GM23248 (cell line): ENCODE measurements around the gene SMOC2. TPM values are rescaled to one million over a fixed set of nuclear protein-coding genes. Genes with fewer than 3 reads are reported as not detected.

Experiments
- DNase-seq: peaks from one replicate; pipeline ENCODE4 v3.0.0-alpha.2; 2015
- H2AFZ ChIP-seq: fragments of 200-600 bp; sonication (generic); 2 replicates; pipeline ENCODE4 v1.6.1; 2016; ENCODE audit warnings: antibody characterized with exemption
- H3F3A ChIP-seq: fragments of 200-600 bp; sonication (generic); 2 replicates; pipeline ENCODE4 v1.6.1; 2016; ENCODE audit warnings: mild to moderate bottlenecking, antibody characterized with exemption, mixed run types; ENCODE audit not compliant: insufficient read depth
- H3K27ac ChIP-seq: fragments of 200-600 bp; sonication (generic); 2 replicates; pipeline ENCODE4 v1.5.1; 2016; ENCODE audit warnings: mild to moderate bottlenecking
- H3K27me3 ChIP-seq: fragments of 200-600 bp; sonication (generic); replicated peaks from 2 replicates; pipeline ENCODE4 v1.6.1; 2016; ENCODE audit warnings: mild to moderate bottlenecking; ENCODE audit not compliant: insufficient read depth
- H3K36me3 ChIP-seq: fragments of 200-600 bp; sonication (generic); 2 replicates; pipeline ENCODE4 v1.6.1; 2016; ENCODE audit warnings: low read depth, mild to moderate bottlenecking
- H3K4me1 ChIP-seq: fragments of 200-600 bp; sonication (generic); 2 replicates; pipeline ENCODE4 v1.6.1; 2016; ENCODE audit warnings: mild to moderate bottlenecking; ENCODE audit not compliant: insufficient read depth
- H3K4me2 ChIP-seq: fragments of 200-600 bp; sonication (generic); one replicate; pipeline ENCODE4 v1.6.1; 2016; ENCODE audit warnings: mild to moderate bottlenecking; ENCODE audit not compliant: unreplicated experiment
- H3K4me3 ChIP-seq: fragments of 200-600 bp; sonication (generic); 2 replicates; pipeline ENCODE4 v1.5.1; 2016; ENCODE audit warnings: mild to moderate bottlenecking
- H3K79me2 ChIP-seq: fragments of 200-600 bp; sonication (generic); 2 replicates; pipeline ENCODE4 v1.6.1; 2016; ENCODE audit warnings: mild to moderate bottlenecking; ENCODE audit not compliant: insufficient read depth
- H3K9ac ChIP-seq: fragments of 200-600 bp; sonication (generic); 2 replicates; pipeline ENCODE4 v1.6.1; 2016; ENCODE audit warnings: mild to moderate bottlenecking
- H3K9me2 ChIP-seq: fragments of 200-600 bp; sonication (generic); 2 replicates; pipeline ENCODE4 v1.6.1; 2016; ENCODE audit warnings: mixed run types, mild to moderate bottlenecking, moderate library complexity; ENCODE audit not compliant: insufficient read depth
- H3K9me3 ChIP-seq: fragments of 200-600 bp; sonication (generic); one replicate; pipeline ENCODE4 v1.6.1; 2017; ENCODE audit warnings: low read depth
- H4K20me1 ChIP-seq: fragments of 200-600 bp; sonication (generic); 2 replicates; pipeline ENCODE4 v1.6.0; 2016; ENCODE audit not compliant: insufficient read depth
- EZH2 ChIP-seq: fragments of 200-600 bp; sonication (generic); IDR thresholded peaks from 2 replicates; pipeline ENCODE4 v1.6.1; 2018; ENCODE audit warnings: antibody characterized with exemption, mild to moderate bottlenecking; ENCODE audit not compliant: insufficient read depth, poor library complexity, severe bottlenecking
- EZH2phosphoT487 ChIP-seq: fragments of 200-600 bp; sonication (generic); IDR thresholded peaks from 2 replicates; pipeline ENCODE4 v1.6.1; 2018; ENCODE audit warnings: antibody characterized with exemption, moderate library complexity, mild to moderate bottlenecking, low read depth; ENCODE audit not compliant: insufficient read depth
- WGBS, 2 experiments: methylation state at CpG; one replicate each; pipeline ENCODE4 v1.1.6; 2015 to 2017; ENCODE audit warnings: low lambda C conversion rate in 2 of 2, low coverage in 1 of 2; ENCODE audit errors: missing lambda C conversion rate in 2 of 2; 5-methylcytosine and 5-hydroxymethylcytosine counted together
- in situ Hi-C: fragments of 300-500 bp; cut with MboI; formaldehyde crosslinking; loops from 2 replicates; pipeline ENCODE4 v1.15.0; 2020
- polyA plus RNA-seq: library from polyadenylated mRNA; unstranded; fragments of >200 nt; fragmentation: Nextera tagmentation; extraction: Ambion mirVana; gene quantifications from 2 replicates; pipeline ENCODE4 v1.2.1, GENCODE V29; 2016
- total RNA-seq: library from RNA; depleted of rRNA; stranded (reverse); fragments of >200 nt; shearing (Covaris generic); gene quantifications from 2 replicates; pipeline ENCODE4 v1.2.3, GENCODE V29; 2014

Gene SMOC2
- total and polyA plus RNA-seq, 2 experiments from 2014 or later, result not detected

DNA sequence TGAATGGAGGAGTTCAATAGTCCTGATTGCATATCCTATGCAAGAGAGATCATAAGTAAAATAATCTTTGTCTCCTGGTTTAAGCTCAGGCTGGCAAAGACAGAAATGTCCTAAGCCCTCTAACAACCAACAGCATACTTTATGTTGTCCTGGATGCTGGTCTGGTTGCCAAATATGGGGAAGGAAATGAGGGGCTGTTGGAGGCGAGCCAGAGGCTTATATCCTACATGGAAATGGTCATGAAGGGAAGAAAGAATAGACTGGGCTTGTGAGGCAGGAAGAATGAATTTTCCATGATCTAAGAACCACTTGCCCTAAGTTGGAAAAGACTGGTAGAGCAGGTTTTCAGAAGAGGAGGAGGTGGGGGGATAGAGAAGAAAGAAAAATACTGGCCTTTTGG lies 237.1 kb downstream of the SMOC2 start:
- no peak overlapping the region for H3K9ac ChIP-seq
- H3K9me3 ChIP-seq, result no peaks in the 10 kb centered on the region

GRCh38 chr6:168678588-168678987 lies 237.6 kb downstream of the SMOC2 start:
- Histone ChIP-seq H3K9me3 (no peaks in the 10 kb centered on the region), H3K36me3 (no peaks in the 10 kb centered on the region)

More for the DNA sequence above, 237.1 kb downstream of the SMOC2 start:
- no peak overlapping the region for H3K4me3 ChIP-seq
- H3K9me2 ChIP-seq, result no peaks in the 10 kb centered on the region
- no peak overlapping the region for H3K4me2 ChIP-seq
- no peaks in the 10 kb centered on the region for H3K79me2 ChIP-seq
- no peaks in the 10 kb centered on the region for H3K4me1 ChIP-seq
- 0 to 3% methylated on average over 1 of the region's 1 CpG for WGBS, 2 experiments
- H4K20me1 ChIP-seq, result no peaks in the 10 kb centered on the region
- no peak for TF ChIP-seq EZH2
- TF ChIP-seq EZH2phosphoT487, result no peak
- no peak overlapping the region for H2AFZ ChIP-seq
- no peaks in the 10 kb centered on the region for H3K27me3 ChIP-seq
- DNase-seq, result no peak
- H3K27ac ChIP-seq, result no peak overlapping the region
- H3F3A ChIP-seq, result no peaks in the 10 kb centered on the region
- in situ Hi-C loops, result no loop called here
- no peaks in the 10 kb centered on the region for H3K36me3 ChIP-seq

GRCh38 chr6:168681748-168682147 lies 240.8 kb downstream of the SMOC2 start:
- Histone ChIP-seq H3K9me2 (no peaks in the 10 kb centered on the region), H2AFZ (no peak overlapping the region), H3K36me3 (no peaks in the 10 kb centered on the region), H3K4me1 (no peaks in the 10 kb centered on the region), H3K9ac (no peak overlapping the region), H3F3A (no peaks in the 10 kb centered on the region), H3K27ac (no peak overlapping the region), H4K20me1 (no peaks in the 10 kb centered on the region), H3K27me3 (no peaks in the 10 kb centered on the region), H3K4me3 (no peak overlapping the region), H3K4me2 (no peak overlapping the region), H3K79me2 (no peaks in the 10 kb centered on the region), H3K9me3 (no peaks in the 10 kb centered on the region)
- no peak for DNase-seq
- in situ Hi-C loops, result no loop called here
- no peak for TF ChIP-seq EZH2phosphoT487
- TF ChIP-seq EZH2, result no peak
- 40 to 47% methylated on average over 5 of the region's 5 CpGs for WGBS, 2 experiments

More at GRCh38 chr6:168678588-168678987, 237.6 kb downstream of the SMOC2 start:
- no peak overlapping the region for H3K4me2 ChIP-seq
- no peaks in the 10 kb centered on the region for H4K20me1 ChIP-seq
- no peak for DNase-seq
- in situ Hi-C loops, result no loop called here
- H3K79me2 ChIP-seq, result no peaks in the 10 kb centered on the region
- no peaks in the 10 kb centered on the region for H3F3A ChIP-seq
- TF ChIP-seq EZH2phosphoT487 (no peak), EZH2 (no peak)
- no peaks in the 10 kb centered on the region for H3K4me1 ChIP-seq
- H3K4me3 ChIP-seq, result no peak overlapping the region
- no peak overlapping the region for H2AFZ ChIP-seq
- 10 to 19% methylated on average over 5 of the region's 5 CpGs for WGBS, 2 experiments
- no peak overlapping the region for H3K27ac ChIP-seq
- no peak overlapping the region for H3K9ac ChIP-seq
- H3K27me3 ChIP-seq, result no peaks in the 10 kb centered on the region
- no peaks in the 10 kb centered on the region for H3K9me2 ChIP-seq

- Histone ChIP-seq H3K9me3 (no peaks in the 10 kb centered on the region), H3K4me2 (no peak overlapping the region), H3K9ac (no peak overlapping the region), H4K20me1 (no peaks in the 10 kb centered on the region), H3K36me3 (no peaks in the 10 kb centered on the region), H2AFZ (no peak overlapping the region), H3F3A (no peaks in the 10 kb centered on the region), H3K27me3 (no peaks in the 10 kb centered on the region), H3K79me2 (no peaks in the 10 kb centered on the region), H3K4me1 (no peaks in the 10 kb centered on the region), H3K27ac (no peak overlapping the region), H3K9me2 (no peaks in the 10 kb centered on the region), H3K4me3 (no peak overlapping the region)
- DNase-seq, result no peak
- no peak for TF ChIP-seq EZH2phosphoT487
- no peak for TF ChIP-seq EZH2
- in situ Hi-C loops, result no loop called here
- 1 to 5% methylated on average over 11 of the region's 11 CpGs for WGBS, 2 experiments
Observed at GRCh38 chr6:168683621-168684020, 242.6 kb downstream of the SMOC2 start.

DNA sequence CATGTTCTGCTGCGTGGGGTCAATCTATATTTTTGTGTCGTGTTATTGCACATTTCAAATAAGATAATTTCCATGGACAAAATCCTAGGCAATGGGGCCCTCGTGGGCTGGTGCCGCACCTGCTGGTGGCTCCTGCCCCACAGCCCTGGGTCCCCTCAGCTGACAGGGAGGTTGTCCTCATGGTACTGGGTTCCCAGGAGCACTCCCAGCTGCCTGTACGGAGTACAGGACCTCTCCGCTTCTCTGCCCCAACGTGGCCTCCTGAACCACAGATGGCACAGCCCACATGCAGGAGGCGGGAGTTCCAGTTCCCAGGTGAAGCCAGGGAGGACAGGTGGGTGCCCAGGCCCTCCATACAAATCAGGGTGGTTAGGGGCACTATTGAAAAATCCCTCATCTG lies 243.5 kb downstream of the SMOC2 start:
- H3K9me2 ChIP-seq, result no peaks in the 10 kb centered on the region
- no peaks in the 10 kb centered on the region for H3K4me1 ChIP-seq
- no peaks in the 10 kb centered on the region for H3K9me3 ChIP-seq
- in situ Hi-C loops, result no loop called here
- H3K27ac ChIP-seq, result no peak overlapping the region
- no peaks in the 10 kb centered on the region for H3K36me3 ChIP-seq
- H3K79me2 ChIP-seq, result no peaks in the 10 kb centered on the region
- H4K20me1 ChIP-seq, result no peaks in the 10 kb centered on the region
- H3K9ac ChIP-seq, result no peak overlapping the region
- H2AFZ ChIP-seq, result no peak overlapping the region
- H3K27me3 ChIP-seq, result no peaks in the 10 kb centered on the region
- no peak for DNase-seq
- TF ChIP-seq EZH2, result no peak
- no peak for TF ChIP-seq EZH2phosphoT487
- H3K4me2 ChIP-seq, result no peak overlapping the region
- 50 to 52% methylated on average over 8 of the region's 8 CpGs for WGBS, 2 experiments
- no peaks in the 10 kb centered on the region for H3F3A ChIP-seq
- no peak overlapping the region for H3K4me3 ChIP-seq
